Body of pancreas (tissue), 4 donors: Measurements from ENCODE around the gene TRMT61B.

Experiments
- CTCF ChIP-seq, 7 experiments: fragments of 450-650 bp in 4 of 7; fragments of 200-600 bp in 3 of 7; sonication (generic) in 3 of 7; IDR thresholded peaks; one replicate each; pipeline ENCODE4 v1.5.1; 2016 to 2019; ENCODE audit warnings: antibody characterized with exemption in 7 of 7
- POLR2A ChIP-seq, 3 donors: fragments of 450-650 bp; IDR thresholded peaks; one replicate each; pipeline ENCODE4 v1.6.1; 2016; ENCODE audit warnings: antibody characterized with exemption in 3 of 3, mild to moderate bottlenecking in 2 of 3

- TF ChIP-seq CTCF (IDR thresholded peaks at IDR 0.05) (no peak), POLR2A (IDR thresholded peaks at IDR 0.05) (no peak)
Observed at GRCh38 chr2:28833740-28834470, 36.2 kb downstream of the TRMT61B start.
